A549 treated with GW870086 at 1 μM for 4 hours (cell line): ENCODE measurements around the gene CPT2. TPM values are rescaled to one million over a fixed set of nuclear protein-coding genes. Genes with fewer than 3 reads are reported as not detected.

ENCODE experiments used
- total RNA-seq: library from RNA; stranded (reverse); fragments of 200-300 nt; extraction: Qiagen RNA extraction; gene quantifications from 5 replicates; pipeline ENCODE4 v1.2.3, GENCODE V29; 2022; ENCODE audit warnings: low read depth

CPT2 gene
- total RNA-seq, result 7.5 to 10.1 TPM (median 9.6 TPM) in 5 replicates

DNA sequence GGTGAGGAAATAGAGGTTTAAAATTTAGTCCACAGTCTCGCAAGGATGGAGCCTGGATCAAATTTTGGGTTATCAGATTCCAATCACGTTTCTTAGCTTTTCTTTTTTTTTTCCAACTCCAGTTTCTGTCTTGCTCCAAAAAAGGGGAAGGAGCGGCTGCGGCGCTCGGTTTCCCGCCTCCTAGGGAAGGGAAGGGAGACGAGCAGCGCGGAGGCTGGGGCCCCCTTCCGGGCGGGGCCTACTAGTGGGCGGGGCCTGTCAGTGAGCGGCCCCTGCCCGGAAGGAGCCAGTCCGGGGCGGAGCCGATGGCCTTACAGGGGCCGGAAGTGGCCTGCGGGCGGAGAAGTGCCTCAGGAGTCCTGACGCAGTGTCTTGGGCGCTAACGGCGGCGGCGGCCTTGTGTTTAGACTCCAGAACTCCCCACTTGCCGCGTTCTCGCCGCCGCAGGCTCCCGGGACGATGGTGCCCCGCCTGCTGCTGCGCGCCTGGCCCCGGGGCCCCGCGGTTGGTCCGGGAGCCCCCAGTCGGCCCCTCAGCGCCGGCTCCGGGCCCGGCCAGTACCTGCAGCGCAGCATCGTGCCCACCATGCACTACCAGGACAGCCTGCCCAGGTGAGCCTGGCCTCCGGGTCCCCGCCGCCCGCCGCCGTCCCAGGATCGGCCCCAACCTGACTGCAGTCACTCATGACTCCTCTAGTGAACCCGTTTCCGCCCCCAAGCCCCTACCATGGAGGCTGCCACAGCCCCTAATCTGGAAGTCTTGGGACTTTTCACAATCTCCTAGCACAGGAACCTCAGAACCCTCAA is at the start of gene CPT2:
TSS of gene CPT2 (plus strand) at position 340 of the 806 bp plus-strand sequence. CDS start at position 460, 120 bp downstream.

DNA sequence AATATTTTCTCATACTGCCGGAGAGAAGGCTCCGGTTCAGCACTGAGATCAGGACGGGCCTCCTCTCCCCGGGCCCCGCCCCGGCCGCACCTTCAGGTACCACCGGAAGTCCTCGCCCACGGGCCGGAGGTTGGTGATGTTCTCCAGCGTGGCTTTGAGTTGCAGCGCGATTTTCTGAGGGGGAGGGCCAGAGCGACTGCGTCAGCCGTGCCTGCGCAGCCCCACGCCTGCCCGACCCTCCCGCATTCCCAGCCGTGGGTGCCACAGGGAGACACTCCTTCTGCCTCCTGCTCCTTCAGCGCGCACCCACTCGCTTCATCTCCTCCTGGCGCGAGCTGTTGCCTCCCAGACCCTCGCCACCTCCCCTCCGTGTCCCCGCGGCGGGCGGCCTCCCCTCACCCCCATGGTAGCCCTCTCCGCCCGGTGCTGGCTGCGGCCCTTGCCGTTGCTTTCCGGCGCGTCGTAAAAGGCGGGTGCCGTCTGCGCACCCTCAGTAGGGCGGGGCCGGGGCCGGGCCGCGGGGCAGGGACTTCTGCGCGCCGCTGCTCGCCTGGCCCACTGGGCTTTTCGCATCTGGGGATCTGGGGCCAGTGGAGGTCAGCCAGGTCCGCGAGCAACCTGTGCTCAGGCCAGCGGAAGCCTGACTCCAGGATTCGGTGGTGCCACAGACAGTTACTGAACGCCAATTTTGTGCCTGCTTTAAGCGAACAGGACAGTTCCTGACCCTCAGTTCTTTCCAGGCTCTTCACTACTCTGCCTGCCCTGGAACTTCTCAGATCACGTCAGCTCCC is 23.7 kb downstream of the CPT2 start, which contains the start of gene CZIB:
TSS of gene CZIB (minus strand) at position 464 of the 791 bp plus-strand sequence. CDS start at position 405, 59 bp downstream.

DNA sequence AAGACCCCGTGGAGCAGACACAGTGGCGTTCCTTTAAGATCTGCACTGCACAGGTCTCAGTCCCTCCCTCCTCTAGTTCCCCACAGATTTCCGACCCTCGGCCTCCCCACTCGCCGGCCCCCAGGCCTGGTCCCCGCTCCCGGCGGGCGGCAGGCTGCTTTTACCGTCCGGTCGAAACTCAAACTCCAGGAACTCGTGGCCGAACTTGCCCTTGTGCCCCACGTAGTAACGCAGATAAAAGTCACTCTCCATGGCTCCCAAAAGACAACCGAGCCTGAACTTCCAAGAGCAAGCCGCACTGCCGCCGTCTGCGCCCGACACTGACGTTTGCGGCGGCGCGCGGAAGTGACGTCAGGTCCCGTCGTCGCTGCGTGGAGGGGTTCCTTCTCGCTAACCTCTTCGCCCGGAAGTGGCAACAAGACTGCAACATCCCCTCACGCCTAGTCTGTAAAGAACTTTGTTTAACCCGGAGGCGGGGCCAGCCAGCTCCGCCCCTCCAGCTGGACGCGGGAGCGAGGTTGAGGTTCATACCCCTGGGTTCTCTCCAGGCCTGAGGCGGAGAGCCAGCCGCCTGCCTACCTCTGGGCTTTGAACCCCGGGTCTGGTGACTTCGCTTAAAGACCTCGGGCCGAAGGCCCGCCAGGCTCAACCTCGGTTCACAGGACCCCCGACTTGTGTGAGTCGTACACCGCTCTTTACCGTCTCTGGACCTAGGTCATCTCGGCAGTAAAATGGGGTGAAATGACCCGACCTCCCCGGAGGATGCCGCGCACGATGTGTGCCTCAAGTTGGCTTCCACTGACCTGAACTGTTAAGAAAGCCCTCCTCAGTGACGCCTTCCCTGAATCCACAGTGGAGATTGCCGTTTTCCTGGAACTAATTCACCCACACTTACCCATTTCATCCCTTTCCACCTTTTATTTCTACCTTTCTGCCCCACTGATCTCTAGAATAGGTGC is 41.9 kb downstream of the CPT2 start, which contains the start of gene MAGOH:
TSS of gene MAGOH (minus strand) at position 322 of the 959 bp plus-strand sequence. CDS start at position 252, 70 bp downstream.

Other genes with a start within 250 kb of the CPT2 start
- not detected in 5 replicates for gene PODN, start 134.6 kb upstream of the CPT2 start, total RNA-seq
- gene SLC1A7, start 54.2 kb upstream of the CPT2 start, total RNA-seq, result 0.05 TPM in 1 of 5 replicates, not detected in the others
- gene CZIB, start 23.8 kb downstream of the CPT2 start, total RNA-seq, result 28.7 to 32.7 TPM (median 29.8 TPM) in 5 replicates
- gene MAGOH, start 41.7 kb downstream of the CPT2 start, total RNA-seq, result 62.1 to 93.9 TPM (median 66.2 TPM) in 5 replicates
- gene LRP8, start 131.2 kb downstream of the CPT2 start, total RNA-seq, result 31.8 to 43.7 TPM (median 38.7 TPM) in 5 replicates